HG02943 (cell line): ENCODE data around the gene PGD.
"Not testable (repeated sequence)": the region's sequence is repeated elsewhere in the genome, so short reads cannot be mapped to it uniquely, and the experiment has no call there.

Experiments used
- ATAC-seq: cut with Tn5 transposase; IDR thresholded peaks from one replicate; pipeline ENCODE4 v1.9.1; 2021; ENCODE audit warnings: mild to moderate bottlenecking, low read depth, moderate library complexity; ENCODE audit not compliant: unreplicated experiment

The PGD gene

DNA sequence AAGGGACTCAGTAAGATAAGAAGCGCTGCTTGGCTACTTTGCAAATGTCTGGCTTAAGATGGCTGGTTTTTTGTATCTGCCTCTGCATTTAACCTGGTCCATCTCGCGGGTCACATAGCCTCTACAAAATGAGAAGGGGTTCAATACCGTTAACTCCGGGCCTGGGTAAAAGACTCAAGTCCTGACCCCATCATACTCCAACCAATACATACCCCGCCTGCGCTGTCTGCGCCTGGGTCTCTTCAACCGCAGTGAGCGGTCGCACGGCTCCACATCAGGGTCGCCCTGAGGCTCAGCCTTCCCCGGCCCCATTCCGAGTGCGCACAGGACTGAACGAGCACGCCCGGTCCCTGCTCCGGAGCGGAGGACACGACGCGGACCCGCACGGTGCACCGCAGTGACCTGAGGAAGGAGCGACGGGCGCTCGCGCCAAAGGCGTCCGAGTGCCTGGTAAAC, 558 bp upstream of the PGD start:
- ATAC-seq, result no peak

GRCh38 chr1:10399444-10399941, 629 bp downstream of the PGD start:
- no peak for ATAC-seq

DNA sequence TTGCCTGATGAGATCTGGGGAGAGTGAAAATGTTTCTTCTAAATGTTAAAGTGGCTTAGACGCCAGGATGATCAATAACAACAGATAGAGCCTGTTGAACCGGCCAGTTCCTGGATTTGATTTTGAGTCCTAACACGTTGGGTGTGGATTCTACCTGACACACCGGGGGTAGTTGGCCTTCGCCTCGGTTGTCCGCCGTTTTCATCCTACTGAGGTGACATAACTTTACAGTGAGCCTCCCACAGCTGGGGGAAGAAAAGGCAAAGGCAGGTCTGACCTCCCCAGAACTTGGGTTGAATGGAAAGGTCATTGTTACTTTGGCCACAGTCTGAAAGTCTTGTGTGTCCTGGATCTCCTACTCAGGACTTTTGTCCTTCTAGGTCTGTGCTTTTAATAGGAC, 1.1 kb downstream of the PGD start:
- ATAC-seq, result no peak

- ATAC-seq, result no peak
Observed at GRCh38 chr1:10401281-10401680, 2.4 kb downstream of the PGD start.

DNA sequence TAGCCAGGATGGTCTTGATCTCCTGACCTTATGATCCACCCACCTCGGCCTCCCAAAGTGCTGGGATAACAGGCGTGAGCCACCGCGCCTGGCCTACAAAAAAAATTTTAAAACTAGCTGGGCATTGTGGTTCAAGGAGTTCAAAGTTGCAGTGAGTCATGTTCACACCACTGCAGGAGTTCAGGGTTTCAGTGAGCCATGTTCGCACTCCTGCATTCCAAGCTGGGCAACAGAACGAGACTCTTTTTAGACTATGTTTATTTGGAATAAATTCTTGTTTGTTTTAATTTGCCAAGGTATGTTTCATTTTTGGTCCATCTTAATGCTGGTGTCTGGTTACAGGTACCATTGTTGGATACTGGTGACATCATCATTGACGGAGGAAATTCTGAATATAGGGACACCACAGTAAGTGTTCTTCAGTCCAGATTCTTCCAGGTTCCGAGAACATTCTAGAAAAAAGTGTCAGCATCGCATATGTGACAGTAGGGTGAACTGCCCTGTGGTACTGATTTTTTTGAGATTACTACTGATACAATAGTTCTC, 3.9 kb downstream of the PGD start:
- no peak for ATAC-seq

GRCh38 chr1:10407201-10407600, 8.3 kb downstream of the PGD start:
- ATAC-seq, result no peak

DNA sequence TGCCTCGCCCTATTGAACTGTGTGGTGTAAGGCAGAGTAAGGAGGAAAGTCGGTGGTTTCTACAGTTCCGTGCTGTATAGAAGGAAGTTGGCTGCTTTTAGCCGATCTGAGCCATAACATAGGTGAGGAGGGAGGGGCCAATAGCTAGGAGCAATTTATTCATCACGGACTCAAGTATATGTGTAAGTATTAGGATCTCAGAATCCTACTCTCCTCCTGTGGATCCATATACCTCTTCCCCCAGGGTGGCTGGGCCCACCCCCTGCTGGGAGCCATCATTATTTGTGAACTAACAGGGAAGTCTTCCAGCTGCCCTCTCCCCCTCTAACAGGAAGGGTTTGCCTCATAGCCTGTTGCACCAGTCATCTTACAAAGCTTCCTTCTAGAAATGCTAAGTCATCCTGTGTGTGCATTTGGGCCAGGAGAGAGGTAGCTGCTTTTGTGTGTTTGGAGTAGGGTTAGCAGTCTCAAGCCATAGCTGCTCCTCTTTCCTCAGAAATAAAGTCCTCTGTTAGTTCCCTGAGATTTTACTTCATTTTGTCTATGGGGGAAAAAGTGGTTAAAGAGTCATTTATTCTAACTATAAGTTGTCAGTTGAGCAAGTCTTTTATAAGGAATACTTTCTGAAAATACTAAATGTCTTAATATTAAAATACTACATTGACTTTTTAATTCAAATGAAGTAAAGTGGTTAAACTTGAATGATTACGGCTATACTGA, 16.5 kb downstream of the PGD start:
- ATAC-seq, result no peak

DNA sequence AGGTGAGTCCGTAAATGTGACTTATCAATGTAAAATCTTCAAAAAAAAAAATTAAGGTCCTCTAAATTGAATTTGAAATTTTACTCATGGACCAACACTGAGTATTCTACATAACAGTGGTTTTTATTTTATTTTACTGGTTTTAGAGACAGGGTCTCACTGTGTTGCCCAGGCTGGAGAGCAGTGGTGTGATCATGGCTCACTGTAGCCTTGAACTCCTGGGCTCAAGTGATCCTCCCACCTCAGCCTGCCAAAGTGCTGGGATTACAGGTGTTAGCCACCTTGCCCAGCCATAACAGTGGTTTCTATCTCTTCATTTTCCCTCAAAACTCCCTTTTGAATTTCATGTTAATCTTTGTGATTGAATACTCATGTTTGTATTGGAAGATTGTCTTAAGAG, 17.1 kb downstream of the PGD start:
- ATAC-seq, result not testable (repeated sequence)

DNA sequence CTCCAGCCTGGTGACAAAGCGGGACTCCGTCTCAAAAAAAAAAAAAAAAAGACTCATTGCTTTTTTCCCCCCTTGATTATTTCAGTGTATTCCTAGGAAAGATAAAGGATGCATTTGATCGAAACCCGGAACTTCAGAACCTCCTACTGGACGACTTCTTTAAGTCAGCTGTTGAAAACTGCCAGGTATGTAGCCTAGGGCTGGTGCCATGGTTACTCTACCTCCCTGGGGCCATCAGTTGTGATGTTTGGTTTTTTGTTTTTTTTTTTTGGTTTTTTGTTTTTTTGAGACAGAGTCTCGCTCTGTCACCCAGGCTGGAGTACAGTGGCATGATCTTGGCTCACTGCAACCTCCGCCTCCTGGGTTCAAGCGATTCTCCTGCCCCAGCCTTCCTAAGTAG, 19.9 kb downstream of the PGD start:
- ATAC-seq, result not testable (repeated sequence)

GRCh38 chr1:10419351-10419750, 20.5 kb downstream of the PGD start:
- ATAC-seq, result no peak

- no peak for ATAC-seq
Observed at GRCh38 chr1:10421637-10422036, 22.8 kb downstream of the PGD start.

DNA sequence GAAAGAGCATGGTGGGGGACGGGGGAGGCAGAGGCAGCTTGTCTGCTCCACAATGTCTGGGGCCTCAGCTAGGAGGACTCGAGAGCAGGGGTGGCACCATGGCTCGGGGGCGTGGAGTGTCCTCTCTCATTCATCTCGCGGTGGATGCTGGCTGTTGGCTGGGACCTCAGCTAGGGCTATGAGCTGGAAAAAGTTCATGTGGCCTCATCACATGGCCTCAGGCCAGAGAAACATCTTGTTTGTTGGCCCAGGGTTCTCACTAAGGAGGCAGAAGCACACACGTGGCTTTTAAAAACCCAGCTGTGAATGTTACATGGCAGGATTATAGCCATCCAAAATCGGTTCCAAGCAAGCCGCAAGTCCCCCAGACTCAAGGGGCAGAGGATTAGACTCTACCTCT, 25.2 kb downstream of the PGD start:
- ATAC-seq, result no peak

GRCh38 chr1:10424651-10425050, 25.8 kb downstream of the PGD start:
- no peak for ATAC-seq

DNA sequence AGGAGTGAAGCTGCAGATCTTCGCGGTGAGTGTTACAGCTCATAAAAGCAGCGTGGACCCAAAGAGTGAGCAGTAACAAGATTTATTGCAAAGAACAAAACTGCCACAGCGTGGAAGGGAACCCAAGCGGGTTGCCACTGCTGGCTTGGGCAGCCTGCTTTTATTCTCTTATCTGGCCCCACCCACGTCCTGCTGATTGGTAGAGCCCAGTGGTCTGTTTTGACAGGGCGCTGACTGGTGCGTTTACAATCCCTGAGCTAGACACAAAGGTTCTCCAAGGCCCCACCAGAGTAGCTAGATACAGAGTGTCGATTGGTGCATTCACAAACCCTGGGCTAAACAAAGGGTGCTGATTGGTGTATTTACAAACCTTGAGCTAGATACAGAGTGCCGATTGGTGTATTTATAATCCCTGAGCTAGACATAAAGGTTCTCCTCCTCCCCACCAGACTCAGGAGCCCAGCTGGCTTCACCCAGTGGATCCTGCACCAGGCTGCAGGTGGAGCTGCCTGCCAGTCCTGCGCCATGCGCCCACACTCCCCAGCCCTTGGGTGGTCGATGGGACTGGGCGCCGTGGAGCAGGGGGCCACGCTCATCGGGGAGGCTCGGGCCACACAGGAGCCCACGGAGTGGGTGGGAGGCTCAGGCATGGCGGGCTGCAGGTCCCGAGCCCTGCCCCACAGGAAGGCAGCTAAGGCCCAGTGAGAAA, 27.1 kb downstream of the PGD start:
- not testable (repeated sequence) for ATAC-seq

DNA sequence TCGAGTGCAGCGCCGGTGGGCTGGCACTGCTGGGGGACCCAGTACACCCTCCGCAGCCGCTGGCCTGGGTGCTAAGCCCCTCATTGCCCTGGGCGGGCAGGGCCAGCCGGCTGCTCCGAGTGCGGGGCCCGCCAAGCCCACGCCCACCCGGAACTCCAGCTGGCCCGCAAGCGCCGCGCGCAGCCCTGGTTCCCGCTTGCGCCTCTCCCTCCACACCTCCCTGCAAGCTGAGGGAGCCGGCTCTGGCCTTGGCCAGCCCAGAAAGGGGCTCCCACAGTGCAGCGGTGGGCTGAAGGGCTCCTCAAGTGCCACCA, 27.6 kb downstream of the PGD start:
- ATAC-seq, result not testable (repeated sequence)

DNA sequence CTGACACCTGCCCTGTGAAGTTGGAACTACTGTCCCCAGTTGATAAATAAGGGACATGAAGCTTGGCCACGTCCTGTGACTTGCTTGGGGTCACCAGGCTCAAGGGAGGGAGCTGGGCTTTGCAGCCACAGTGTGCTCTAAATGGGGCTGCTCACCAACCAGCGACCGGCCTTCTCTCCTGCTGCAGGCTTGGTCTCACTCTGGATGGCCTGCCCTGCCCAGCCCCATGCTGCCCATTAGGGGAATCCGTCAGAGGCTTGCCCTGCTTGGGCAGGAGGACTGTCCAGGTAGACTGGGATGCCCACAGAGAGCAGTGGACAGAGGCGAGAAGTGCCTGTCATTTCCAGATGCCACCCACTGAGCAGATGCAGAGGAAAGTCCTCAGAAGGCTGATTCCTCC, 30.1 kb downstream of the PGD start:
- no peak for ATAC-seq

- no peak for ATAC-seq
Observed at GRCh38 chr1:10429868-10430215, 31.0 kb downstream of the PGD start.

DNA sequence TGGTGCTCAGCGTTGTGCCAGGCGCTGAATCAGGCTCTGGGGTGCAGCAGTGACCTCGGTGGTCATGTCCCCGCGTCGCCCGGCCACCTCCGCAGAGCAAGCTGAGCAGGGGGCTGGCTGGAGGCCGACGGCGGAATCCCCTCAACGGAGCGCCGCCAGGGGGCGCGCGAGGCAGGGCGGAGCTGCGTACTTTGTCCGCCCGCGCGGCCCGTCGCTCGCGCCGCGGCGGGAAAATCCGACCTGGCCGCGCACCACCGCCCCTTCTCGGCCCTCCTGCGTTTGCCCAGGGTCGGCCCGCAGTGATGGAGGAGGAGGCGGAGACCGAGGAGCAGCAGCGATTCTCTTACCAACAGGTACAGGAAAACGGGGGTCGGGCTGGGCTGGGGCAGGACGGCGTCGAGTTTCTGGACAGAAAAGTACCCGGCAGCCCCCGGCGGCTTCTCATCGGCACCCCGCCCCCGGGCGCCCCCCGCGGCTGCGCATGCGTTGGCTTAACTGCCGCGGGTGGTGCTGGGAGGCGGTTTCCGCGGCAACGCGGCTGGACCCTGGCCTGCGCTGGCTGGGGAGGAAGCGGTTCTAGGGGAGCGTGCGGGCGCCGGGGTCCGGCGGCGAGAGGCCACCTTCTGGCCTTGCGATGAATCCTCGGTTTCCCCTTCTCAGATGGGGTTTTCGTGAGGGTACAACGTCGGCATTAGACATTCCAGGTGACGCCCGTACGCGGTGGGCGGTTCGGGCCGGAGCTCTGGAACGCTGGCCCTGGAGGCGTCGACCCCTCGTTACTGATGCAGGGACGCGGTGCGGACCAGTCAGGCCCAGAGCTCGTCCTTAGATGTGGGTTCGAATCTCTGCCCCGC, 31.6 kb downstream of the PGD start, which contains the start of gene CENPS:
Gene CENPS (plus strand): TSS at position 218 of the 854 bp plus-strand sequence. CDS start 85 bp downstream, at position 303.
- ATAC-seq, result peak; percentile 74

DNA sequence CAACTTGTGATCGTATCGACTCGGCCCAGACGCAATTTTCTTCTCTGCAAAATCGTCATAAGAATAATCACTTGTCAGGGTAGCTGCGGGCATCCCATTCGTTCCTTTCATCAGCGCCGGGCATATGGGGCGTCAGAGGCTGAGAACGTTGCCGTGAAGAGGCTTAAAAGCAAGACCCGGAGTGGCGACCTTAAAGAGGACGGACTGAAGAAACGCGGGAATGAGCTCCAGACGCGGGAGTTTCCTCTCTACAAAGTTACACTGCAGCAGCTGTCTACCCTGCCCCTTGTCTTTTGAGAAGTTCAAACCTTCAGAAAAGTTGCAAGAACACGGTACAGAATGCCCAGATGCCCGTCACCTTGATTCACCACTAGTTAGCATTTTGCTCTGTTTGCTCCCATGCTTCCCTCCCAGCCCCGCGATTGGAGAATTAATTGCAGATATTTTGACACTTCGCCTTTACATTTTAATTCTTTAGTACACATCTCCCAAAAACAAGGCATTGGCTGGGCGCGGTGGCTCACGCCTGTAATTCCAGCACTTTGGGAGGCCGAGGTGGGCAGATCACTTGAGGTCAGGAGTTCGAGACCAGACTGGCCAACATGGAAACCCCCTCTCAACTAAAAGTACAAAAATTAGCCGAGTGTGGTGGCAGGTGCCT, 32.3 kb downstream of the PGD start:
- no peak for ATAC-seq
